Natural killer cell treated with Interleukin-12 subunit alpha and Interleukin-12 subunit beta and Interleukin-15 and Interleukin-18, amount 100 ng/mL, for 72 hours (primary cell): Measurements from ENCODE around the gene RGL3. TPM values are rescaled to one million over a fixed set of nuclear protein-coding genes. Genes with fewer than 3 reads are reported as not detected.
"Not testable (repeated sequence)": the region's sequence is repeated elsewhere in the genome, so short reads cannot be mapped to it uniquely, and the experiment has no call there.

Source experiments
- ATAC-seq, 2 donors: fragments of 150-1000 bp; cut with Tn5 transposase in 1 of 2; sonication (Bioruptor Pico), chemical (Tn5 transposase) in 1 of 2; 2 replicates each; pipeline ENCODE4 v1.10.0; 2021
- DNase-seq: peaks from one replicate; pipeline ENCODE4 v3.0.0; 2022; ENCODE audit warnings: low spot score
- H3K27ac Mint-ChIP-seq, 2 donors: 1 replicate in 1 of 2; 2 replicates in 1 of 2; pipeline ENCODE4 v1.8.0; 2022; ENCODE audit warnings: mixed read lengths in 2 of 2, mild to moderate bottlenecking in 1 of 2, moderate library complexity in 1 of 2
- H3K27me3 Mint-ChIP-seq, 2 donors: 1 replicate in 1 of 2; 2 replicates in 1 of 2; pipeline ENCODE4 v1.8.0; 2022; ENCODE audit warnings: mixed read lengths in 2 of 2
- H3K36me3 Mint-ChIP-seq: one replicate; pipeline ENCODE4 v1.8.0; 2022; ENCODE audit warnings: mixed read lengths
- H3K4me1 Mint-ChIP-seq, 2 donors: 1 replicate in 1 of 2; 2 replicates in 1 of 2; pipeline ENCODE4 v1.8.0; 2022; ENCODE audit warnings: low read depth in 2 of 2, mixed read lengths in 2 of 2, mild to moderate bottlenecking in 1 of 2
- H3K4me3 Mint-ChIP-seq: one replicate; pipeline ENCODE4 v1.8.0; 2022; ENCODE audit warnings: mixed read lengths
- H3K9me3 Mint-ChIP-seq: 2 replicates; pipeline ENCODE4 v1.8.0; 2022; ENCODE audit warnings: mixed read lengths
- total RNA-seq, 2 donors: library from RNA; stranded (reverse); gene quantifications; one replicate each; pipeline ENCODE4 v1.2.3, GENCODE V29; 2022

Gene RGL3
- total RNA-seq, 2 donors from 2014 or later = not detected

- peaks cover 5 to 7% of the 10 kb centered on the region in 2 donors for H3K4me1 Mint-ChIP-seq
- H3K4me3 Mint-ChIP-seq = no peak overlapping the region
- DNase-seq (no peak), ATAC-seq (no peak)
- H3K9me3 Mint-ChIP-seq = no peaks in the 10 kb centered on the region
- peaks cover 0 to 2% of the 10 kb centered on the region in 2 donors for H3K27me3 Mint-ChIP-seq
- no peak overlapping the region for H3K27ac Mint-ChIP-seq
- H3K36me3 Mint-ChIP-seq = no peaks in the 10 kb centered on the region
These were observed 57.9 kb downstream of the RGL3 start for GRCh38 chr19:11361037-11361770.

GRCh38 chr19:11359421-11359820 lies 59.7 kb downstream of the RGL3 start:
- DNase-seq = no peak
- Mint-ChIP-seq H3K4me1 (peaks cover 13 to 14% of the 10 kb centered on the region in 2 donors), H3K27ac (no peak overlapping the region), H3K4me3 (no peak overlapping the region), H3K36me3 (no peaks in the 10 kb centered on the region), H3K27me3 (peaks cover 0 to 6% of the 10 kb centered on the region in 2 donors), H3K9me3 (peaks cover 3% of the 10 kb centered on the region)
- no peak for ATAC-seq

- peaks cover 13 to 14% of the 10 kb centered on the region in 2 donors for H3K4me1 Mint-ChIP-seq
- H3K36me3 Mint-ChIP-seq = no peaks in the 10 kb centered on the region
- ATAC-seq (no peak), DNase-seq (no peak)
- peak overlapping the region; percentile 81 for H3K4me3 Mint-ChIP-seq
- H3K27ac Mint-ChIP-seq = peak overlapping the region; percentile 3 to 7
- peaks cover 0 to 6% of the 10 kb centered on the region in 2 donors for H3K27me3 Mint-ChIP-seq
- peaks cover 3% of the 10 kb centered on the region for H3K9me3 Mint-ChIP-seq
These were observed 62.2 kb downstream of the RGL3 start for GRCh38 chr19:11356676-11357550.

GRCh38 chr19:11356074-11356397 lies 63.1 kb downstream of the RGL3 start:
- Mint-ChIP-seq H3K36me3 (no peaks in the 10 kb centered on the region), H3K27me3 (peaks cover 0 to 6% of the 10 kb centered on the region in 2 donors), H3K9me3 (peaks cover 3% of the 10 kb centered on the region), H3K27ac (peak overlapping the region; percentile 3 to 7), H3K4me1 (peaks cover 13 to 14% of the 10 kb centered on the region in 2 donors), H3K4me3 (peak overlapping the region; percentile 81)
- ATAC-seq = no peak
- DNase-seq = no peak

- Mint-ChIP-seq H3K4me3 (peak within 1 kb of the TSS; percentile 81), H3K4me1 (peaks cover 13 to 14% of the 10 kb centered on the region in 2 donors), H3K27ac (peak within 1 kb of the TSS; percentile 3 to 7), H3K9me3 (peaks cover 3% of the 10 kb centered on the region), H3K36me3 (no peaks in the 10 kb centered on the region), H3K27me3 (peaks cover 0 to 6% of the 10 kb centered on the region in 2 donors)
- ATAC-seq (peak; percentile 90 to 96), DNase-seq (peak; percentile 91)
These were observed 63.7 kb downstream of the RGL3 start, which contains the start of gene PLPPR2 for GRCh38 chr19:11355160-11356073. Gene PLPPR2, plus strand, starts transcription at chr19:11355432. Its CDS starts 2,242 bp downstream, at chr19:11357674.

GRCh38 chr19:11354102-11354501 lies 65.0 kb downstream of the RGL3 start:
- peaks cover 13 to 14% of the 10 kb centered on the region in 2 donors for H3K4me1 Mint-ChIP-seq
- H3K9me3 Mint-ChIP-seq, H3K4me3 Mint-ChIP-seq, H3K36me3 Mint-ChIP-seq, DNase-seq, H3K27ac Mint-ChIP-seq, H3K27me3 Mint-ChIP-seq, ATAC-seq: not testable (repeated sequence)

- Mint-ChIP-seq H3K27ac (no peak overlapping the region), H3K4me3 (no peak overlapping the region), H3K27me3 (no peaks in the 10 kb centered on the region), H3K36me3 (no peaks in the 10 kb centered on the region), H3K9me3 (no peaks in the 10 kb centered on the region), H3K4me1 (peaks cover 24 to 26% of the 10 kb centered on the region in 2 donors)
- ATAC-seq (no peak), DNase-seq (no peak)
These were observed 69.9 kb downstream of the RGL3 start for GRCh38 chr19:11349171-11349570.

GRCh38 chr19:11347546-11348039 lies 71.5 kb downstream of the RGL3 start:
- no peaks in the 10 kb centered on the region for H3K27me3 Mint-ChIP-seq
- H3K36me3 Mint-ChIP-seq = no peaks in the 10 kb centered on the region
- peaks cover 24 to 26% of the 10 kb centered on the region in 2 donors for H3K4me1 Mint-ChIP-seq
- peak overlapping the region; percentile 97 for H3K4me3 Mint-ChIP-seq
- peak overlapping the region; percentile 93 to 99 for H3K27ac Mint-ChIP-seq
- no peak for ATAC-seq
- H3K9me3 Mint-ChIP-seq = no peaks in the 10 kb centered on the region
- no peak for DNase-seq

GRCh38 chr19:11346104-11346940 lies 72.8 kb downstream of the RGL3 start, which contains the start of the genes CCDC159 and TMEM205:
Gene CCDC159, plus strand, starts transcription at chr19:11346519. Its CDS starts 88 bp downstream, at chr19:11346607.
Gene TMEM205, minus strand, starts transcription at chr19:11346268. Its CDS starts 649 bp downstream, at chr19:11345619.
- Mint-ChIP-seq H3K27ac (peak within 1 kb of the TSS; percentile 93 to 99), H3K27me3 (no peaks in the 10 kb centered on the region), H3K36me3 (no peaks in the 10 kb centered on the region), H3K4me3 (peak within 1 kb of the TSS; percentile 97), H3K4me1 (peaks cover 24 to 26% of the 10 kb centered on the region in 2 donors), H3K9me3 (no peaks in the 10 kb centered on the region)
- DNase-seq (peak; percentile 99), ATAC-seq (peak; percentile 97 to 98)

GRCh38 chr19:11345122-11345803 lies 73.9 kb downstream of the RGL3 start:
- no peaks in the 10 kb centered on the region for H3K9me3 Mint-ChIP-seq
- no peaks in the 10 kb centered on the region for H3K27me3 Mint-ChIP-seq
- H3K4me1 Mint-ChIP-seq = peaks cover 24 to 26% of the 10 kb centered on the region in 2 donors
- no peaks in the 10 kb centered on the region for H3K36me3 Mint-ChIP-seq
- peak overlapping the region; percentile 97 for H3K4me3 Mint-ChIP-seq
- ATAC-seq (no peak), DNase-seq (no peak)
- peak overlapping the region; percentile 93 to 99 for H3K27ac Mint-ChIP-seq
